Activated CD4-positive, alpha-beta T cell treated with anti-CD3 and anti-CD28 coated beads, Interleukin-2, amount 50 U/mL, for 48 hours (primary cell): ENCODE data around the gene COL6A3.
A peak's percentile ranks its signal among the peaks of the same experiment; 100 is the strongest.

Source experiments
- DNase-seq, 2 experiments: peaks; one replicate each; pipeline ENCODE4 v3.0.0-alpha.2; 2020

Gene COL6A3

DNA sequence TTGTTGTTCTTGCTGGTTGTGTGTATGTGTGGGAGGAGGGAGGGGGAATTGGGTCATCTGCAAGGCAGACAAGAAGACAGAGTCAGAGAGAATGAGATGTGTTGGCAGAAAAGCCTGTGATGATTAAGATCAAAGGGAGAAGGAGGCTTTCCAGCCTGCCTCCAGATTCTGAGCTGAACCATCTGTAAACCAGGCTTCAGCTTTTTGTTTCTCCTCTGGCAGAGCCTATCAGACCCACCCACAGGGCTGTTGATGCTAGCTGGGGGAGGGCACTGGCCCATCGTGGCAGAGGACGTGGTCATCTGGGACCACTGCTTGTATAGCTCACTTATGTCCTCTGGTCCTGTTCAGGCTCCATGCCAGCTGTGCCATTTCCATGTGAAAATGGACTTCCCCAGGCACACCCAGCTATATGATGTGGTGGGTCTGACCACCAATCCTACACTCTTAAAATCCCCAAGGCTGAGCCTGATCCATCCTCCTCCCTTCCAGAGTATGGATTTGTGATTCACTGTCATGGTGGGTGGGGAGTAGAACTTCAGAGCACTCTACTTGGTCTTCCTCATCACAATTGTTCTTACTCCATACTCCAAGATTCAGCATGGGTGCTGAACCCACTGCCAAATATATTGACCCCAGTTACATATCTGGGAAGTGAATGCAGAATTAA lies 27.8 kb upstream of the COL6A3 start:
- DNase-seq: peak; percentile 34 to 53

DNA sequence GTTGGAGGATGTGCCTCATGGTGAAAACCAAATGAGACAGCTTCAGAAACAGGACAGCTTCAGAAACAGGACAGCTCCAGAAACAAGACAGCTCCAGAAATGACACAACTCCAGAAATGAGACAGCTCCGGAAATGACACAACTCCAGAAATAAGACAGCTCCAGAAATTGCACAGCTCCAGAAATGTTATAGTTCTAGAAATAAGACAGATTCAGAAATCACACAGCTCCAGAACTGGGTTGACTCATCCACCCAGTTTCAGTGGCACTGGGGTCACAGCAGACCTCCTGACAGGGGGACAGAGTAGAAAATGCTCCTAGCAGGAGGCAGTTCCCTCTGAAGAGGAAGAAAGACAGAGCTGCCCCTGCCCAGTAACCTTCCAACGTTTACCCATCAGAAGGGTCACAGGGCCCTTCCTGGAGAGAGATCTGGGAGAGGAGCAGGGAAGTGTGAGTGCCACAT lies 26.9 kb upstream of the COL6A3 start:
- DNase-seq: peak; percentile 66 to 76

DNA sequence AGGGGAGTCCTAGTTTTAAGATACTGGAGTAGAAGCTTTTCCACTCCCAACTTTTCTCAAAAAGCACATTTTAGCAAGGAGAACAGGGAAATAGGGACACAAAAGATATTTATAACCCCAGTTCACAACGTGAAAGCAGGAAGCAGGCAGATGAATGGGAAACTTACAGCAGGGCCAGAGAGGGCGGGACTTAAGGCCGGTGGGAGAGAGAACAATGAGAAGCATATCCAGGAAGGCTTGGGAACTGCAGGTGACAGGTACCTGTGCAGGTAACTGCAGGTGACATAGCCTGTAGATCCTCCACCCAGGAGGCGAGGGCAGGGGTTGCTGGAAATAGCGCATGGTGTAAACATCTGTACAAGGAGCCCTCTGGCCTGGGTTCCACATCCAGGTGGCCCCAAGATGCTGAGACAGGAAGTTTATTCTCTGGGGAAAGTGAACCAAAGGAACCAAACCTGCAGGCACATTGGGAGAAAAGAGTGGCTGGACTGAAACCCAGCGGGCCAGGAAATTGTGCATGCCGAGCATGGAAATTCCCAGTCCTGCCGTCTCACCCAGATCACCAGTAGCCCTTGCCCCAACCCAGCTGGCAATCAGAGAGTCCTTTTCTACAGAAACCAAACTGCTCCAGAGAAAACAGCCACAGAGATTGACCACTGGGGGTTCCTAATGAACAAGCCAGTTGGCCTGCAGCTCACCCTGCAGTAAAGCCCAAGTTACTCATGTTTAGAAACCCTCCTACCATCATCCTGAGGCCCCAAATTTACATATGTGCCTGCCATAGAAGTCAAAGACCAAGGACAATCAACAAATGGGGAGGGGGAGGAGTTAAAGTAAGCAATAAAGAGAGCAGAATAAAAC lies 24.3 kb upstream of the COL6A3 start:
- DNase-seq: peak in 1 of 2 experiments; percentile 27

DNA sequence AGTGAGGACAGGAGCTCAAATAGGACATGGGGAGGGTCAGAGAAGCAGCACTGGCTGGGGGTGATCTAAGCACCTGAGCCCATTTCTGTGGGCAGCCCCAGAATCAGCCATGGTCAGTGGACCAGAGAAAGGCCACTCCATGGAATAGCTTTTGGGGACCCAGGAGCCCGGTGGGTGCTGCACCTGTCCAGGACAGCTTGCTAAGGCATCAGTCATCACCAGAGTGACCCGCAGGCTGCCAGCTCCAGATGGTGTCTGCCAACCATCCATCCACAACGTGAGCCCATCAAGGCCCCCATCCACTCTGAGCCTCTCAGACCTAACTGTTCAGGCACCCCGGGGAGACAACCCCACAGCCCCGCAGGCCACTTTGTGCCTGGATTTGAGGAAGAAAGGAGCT lies 23.6 kb upstream of the COL6A3 start:
- DNase-seq: no peak

DNA sequence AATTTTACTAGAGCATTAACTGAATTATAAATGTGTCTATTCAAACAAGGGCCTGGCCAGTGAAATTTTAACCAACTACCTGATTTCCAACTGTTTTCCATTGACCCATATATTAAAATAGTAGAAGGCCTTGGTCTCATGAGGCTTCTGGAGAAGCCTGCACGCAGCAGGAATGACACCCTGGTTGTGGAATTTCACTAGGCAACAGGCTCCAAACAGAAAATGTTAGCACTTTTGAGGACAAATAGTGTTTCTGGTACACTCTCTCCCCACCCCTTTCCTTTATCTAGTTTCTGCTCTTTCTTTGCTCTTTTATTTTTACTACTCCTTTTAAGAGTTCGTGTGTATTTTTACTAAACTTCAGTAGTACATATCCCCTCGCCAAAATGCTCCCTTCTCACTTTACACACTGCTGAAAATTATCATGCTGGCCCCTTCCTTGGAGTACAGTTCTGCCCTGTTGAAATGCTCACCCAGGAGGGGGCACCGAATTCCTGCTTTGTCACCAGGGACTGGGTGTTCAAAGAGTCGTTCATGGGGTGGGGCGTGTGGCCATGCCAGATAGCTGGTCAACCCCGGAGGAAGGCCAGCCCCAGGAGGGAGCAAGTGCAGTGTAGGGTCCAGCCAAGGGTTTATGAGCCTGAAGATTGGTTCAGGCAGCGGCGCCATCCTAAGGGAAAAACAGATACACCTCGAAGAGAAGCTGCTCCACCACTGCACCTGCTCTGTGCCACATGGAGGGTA lies 22.1 kb upstream of the COL6A3 start:
- no peak for DNase-seq

DNA sequence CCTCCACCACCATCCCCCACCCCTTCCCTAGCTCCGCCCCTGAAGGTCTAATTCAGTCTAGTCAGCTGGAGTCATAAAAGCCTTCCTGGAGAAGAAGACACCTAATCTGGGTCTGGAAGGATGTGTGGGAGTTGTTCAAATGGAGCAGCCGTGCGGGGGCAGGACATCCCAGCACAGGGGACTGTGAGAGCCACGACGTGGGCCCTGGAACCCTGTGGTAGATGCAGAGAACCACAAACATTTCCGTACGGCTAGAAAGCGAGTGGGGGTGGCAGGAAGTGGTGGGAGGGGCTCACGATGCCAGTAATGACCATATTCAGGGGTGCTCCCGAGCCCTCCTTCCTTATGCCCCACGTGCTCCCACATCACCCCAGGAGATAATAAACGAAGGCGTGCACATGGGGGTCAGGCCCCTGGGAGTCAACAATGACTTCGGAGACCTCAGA lies 20.9 kb upstream of the COL6A3 start:
- peak; percentile 84 to 89 for DNase-seq

DNA sequence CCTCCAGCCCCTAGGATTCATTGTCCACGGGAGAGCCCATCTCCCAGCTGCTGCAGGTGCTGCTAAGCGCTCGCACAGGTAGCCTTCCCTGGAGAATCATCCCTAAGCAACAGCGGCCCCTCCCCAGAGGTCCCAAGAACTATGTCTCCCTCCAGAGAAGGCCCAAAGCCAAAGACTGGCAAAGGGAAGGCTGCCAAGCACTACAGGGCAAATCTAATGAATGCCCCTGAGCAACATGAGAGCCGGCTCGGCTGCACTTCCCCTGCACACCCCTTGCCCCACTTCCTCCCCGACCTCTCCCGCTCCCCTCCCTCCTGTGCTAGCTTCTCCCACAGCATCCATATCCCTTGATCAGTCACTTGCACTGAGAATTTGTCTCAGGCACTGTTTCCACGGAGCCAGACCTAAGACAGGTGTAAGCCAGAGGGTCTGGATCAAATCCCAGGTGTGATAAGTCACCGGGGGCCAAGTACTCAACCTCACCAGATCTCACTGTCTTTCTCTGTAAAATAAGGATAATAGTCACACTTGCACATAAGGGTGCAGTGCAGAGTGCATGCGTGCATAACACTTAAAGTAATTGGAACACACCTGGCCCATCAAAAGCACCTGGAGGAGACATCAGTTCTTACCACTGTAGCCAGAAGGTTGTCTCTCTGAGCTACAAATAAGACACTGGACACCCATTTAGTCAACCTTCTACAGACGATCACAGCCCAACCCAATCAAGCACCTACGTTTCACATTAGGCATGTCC lies 20.1 kb upstream of the COL6A3 start:
- peak in 1 of 2 experiments; percentile 36 for DNase-seq

DNA sequence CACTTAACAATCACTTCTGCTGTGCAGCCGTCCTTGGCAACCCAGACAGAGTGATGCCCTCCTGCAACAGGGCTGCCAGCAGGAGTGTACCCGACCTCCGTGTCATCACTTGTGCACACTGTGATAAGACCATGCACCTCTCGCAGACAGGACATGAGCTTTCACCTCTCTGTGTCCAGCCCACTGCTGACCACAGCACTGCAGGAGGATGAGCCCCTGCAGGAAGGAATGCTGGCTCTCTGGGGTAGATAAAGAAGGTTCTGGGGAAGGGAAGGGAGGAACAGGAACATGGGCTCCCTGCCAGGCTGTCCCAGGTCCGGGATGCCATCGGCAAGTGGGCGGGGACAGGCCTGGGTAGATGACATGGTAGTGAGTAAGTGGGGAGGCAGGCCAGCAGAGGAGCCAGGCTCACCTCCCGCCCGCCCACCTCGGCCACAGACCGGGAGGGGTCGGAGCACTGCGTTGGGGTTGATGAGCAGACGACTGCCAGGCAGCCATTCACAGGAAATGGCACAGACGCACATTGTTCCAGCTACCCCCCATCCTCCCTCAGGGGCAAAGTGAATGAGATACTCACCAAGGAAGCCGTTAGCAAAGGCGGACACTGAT lies 18.6 kb upstream of the COL6A3 start:
- DNase-seq: peak; percentile 90 to 93

DNA sequence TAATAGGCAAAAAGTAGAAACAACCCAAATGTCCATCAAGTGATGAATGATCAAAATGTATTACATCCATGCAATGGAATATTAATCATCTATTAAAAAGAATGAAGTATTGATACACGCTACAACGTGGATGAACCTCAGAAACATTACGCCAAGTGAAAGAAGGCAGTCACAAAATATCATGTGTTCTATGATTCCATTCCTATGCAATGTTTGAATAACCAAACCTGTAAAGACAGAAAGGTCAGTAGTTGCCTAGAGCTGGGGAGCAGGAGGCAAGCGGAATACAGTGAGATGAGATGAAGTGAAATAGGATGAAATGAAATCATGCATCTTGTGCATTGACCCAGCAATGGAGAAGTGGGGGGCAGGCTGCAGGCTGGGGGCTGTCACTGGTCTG lies 17.9 kb upstream of the COL6A3 start:
- no peak for DNase-seq

DNA sequence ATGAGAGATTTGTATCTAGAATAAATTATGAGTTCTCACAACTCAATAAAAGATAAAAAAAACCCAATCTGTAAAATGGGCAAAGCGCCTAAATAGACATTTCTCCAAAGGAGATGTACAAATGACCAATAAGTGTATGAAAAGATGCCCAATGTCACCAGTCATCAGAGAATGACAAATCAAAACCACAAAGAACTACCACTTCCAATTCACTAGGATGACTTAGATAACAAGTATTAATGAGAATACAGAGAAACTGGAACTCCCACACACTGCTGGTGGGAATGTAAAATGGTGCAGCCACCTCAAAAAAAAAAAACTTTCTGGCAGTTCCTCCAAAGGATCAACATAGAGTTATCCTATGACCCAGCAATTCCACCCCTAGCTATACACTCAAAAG lies 17.4 kb upstream of the COL6A3 start:
- peak in 1 of 2 experiments; percentile 47 for DNase-seq

DNA sequence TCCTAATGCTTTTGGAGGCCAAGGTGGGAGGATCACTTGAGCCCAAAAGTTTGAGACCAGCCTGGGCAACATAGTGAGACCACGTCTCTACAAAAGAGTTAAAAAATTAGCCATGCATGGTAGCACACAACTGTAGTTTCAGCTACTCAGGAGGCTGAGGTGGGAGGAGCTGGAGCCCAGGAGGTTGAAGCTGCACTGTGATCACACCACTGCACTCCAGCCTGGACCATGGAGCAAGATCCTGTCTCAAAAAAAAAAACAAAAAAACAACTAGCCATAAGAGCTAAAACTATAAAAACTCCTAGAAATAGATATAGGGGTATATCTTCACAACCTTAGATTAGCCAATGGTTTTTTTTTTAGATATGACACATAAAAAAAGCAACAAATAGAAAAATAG lies 16.9 kb upstream of the COL6A3 start:
- DNase-seq: no peak

DNA sequence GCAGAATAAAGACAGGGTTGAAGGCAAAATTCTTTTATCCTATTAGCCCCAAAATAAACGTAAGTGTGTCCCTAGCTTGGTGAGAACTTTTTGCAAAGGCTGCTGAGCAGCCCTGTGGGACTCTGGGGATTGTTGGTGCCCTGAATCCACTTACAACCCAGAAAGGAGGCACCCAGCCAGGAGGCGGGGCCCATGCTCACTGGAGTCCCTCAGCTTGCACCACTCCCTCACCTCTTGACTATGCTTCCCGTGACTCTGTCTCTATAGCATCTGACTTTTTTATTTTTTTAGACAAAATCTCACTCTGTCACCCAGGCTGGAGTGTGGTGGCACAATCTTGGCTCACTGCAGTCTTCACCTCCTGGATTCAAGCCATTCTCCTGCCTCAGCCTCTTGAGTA lies 15.8 kb upstream of the COL6A3 start:
- DNase-seq: peak; percentile 35 to 43

DNA sequence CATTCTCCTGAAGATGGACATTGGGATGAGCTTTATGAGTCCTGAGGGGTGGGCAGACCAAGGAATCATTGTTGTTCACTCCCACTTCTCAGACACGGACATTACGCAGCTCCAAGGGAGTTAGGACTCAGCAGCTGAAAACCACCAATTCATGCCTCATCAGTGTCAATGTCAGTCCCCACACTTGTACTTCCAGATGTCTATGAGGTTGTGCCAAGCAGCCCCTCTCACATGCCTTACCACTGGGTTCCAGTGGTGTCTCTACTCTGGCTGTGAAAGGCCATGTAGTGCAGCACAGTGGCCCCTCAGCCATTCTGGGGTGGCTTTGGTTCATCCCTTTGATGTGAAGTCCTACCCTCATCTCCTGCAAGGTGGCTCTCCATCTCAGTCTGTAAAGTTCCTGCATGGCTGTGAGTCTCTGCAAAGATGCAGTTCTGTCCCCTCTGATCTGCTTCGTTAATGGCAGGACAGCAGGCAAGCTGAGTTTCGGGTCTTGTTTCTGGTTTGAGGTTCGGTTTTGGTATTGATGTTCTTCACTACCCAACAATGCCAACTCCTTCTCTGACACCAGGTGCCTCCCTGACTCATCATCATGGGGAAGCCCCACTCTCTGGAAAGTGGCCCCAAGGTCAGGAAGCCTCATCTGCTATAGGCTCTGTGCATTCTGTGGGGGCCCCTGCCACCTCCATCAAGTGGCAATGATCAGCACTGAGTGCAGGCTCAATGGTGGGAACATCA lies 14.0 kb upstream of the COL6A3 start:
- peak; percentile 81 to 88 for DNase-seq

DNA sequence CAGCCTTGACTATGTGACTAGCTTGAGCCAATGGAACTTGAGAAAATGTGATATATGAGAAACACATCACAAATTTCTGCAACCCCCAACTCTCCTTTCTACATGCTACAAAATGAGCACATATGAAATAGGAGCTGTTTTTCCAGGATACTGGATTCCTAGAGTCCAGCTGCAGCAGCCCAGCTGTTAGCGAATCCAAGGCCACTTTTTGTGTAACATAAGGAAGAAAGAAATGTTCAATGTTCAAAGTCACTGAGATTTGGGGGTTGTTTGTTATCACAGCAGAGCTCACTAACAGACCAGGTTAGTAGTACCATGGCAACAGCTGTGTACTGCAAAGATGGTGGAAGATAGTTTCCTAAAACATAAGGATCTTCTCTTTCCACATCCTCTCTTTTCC lies 12.6 kb upstream of the COL6A3 start:
- no peak for DNase-seq

DNA sequence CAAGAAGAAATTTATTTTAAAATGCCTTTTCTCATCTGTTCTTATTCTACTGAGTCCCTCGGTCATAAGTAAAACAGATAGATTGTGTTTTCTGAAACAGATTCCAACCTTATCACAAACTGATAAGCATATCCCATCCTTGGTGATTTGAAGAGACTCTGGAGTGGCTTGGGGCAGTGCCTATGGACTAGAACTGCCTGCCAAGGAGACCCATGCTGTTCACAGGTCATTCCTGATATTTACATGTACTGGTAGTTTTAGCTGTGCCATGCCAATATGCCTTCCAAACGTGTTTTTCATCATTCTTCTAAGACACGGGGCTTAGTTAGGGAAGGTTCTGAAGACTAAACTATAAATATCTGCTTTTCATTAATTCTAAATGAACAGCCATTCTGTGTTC lies 11.4 kb upstream of the COL6A3 start:
- no peak for DNase-seq

DNA sequence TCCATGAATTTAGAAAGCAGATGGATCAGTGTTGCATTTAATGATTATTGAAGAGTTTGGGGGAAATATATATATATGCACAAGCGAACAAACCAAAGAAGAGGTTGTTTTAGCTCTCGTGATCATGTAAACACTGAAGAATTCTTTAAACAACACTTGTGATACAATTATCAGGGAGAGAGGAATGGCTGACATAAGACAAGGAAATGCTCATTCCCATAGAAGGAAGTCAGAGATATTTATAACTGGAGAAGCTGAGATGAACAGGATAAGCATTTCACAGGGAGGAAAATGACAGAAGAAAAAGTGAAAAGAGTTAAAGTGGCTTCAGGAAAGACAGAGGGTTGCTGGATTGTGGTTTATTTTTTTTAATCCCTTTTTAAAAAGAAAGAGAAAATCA lies 10.6 kb upstream of the COL6A3 start:
- no peak for DNase-seq

DNA sequence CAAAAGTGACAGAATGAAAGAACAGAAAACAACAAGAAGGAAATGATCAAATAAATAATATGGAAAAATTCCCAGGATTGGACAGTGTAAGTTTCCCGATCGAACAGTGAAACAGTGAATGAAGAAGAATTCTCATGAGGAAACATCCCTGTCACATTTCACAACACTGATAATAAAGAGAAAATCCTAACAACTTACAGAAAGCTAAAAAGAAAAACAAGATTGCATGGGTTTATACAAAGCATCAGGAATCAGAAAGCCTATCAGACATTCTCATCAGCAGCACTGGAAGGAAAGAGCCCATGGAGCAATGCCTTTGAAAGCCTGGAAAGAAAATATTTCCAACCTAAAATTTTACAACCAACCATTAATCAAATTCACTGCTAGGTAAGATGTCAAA lies 9.9 kb upstream of the COL6A3 start:
- no peak for DNase-seq

DNA sequence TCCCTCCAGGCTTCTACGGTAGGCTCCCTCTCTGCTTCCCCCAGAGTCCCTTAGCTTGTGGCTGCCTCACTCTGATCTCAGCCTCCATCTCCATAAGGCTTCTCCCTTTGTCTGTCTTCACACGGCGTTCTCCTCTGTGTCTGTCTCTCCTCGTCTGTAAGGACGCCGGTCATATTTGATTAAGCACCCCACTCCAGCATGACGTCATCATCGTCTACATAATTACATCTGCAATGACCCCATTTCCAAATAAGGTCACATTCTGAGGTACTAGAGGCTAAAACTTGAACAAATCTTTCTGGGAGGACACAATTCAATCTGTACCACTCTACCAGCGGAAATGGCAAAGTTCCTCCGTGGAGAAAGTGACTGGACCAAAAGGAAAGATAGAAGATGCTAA lies 8.3 kb upstream of the COL6A3 start:
- no peak for DNase-seq

DNA sequence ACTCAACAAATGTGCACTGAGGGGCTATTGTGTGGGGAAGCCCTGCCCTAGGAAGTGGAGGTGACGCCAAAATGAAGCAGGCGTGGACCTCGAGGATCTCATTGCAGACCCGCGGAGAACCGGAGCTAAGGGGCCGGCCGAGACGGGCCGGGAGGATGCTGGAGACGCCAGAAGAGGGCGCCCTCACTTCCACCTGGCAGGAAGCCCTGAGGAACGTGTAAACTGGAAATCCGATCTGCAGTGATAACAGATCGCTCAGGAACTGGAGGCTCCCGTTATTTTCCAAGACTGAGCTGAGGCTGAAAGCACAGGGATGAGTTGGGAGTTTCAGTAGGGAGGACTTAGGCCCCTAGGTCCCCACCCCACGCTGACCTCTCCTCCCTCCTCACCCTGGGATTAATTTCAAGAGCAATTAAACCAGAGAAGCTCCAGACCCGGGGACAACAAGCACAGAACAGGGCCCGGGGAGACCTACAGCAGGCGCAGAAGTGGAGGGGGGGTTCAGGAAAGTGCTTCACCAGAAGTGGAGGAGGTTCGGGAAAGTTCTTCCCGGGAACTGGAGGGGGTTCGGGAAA lies 7.7 kb upstream of the COL6A3 start:
- peak; percentile 87 to 88 for DNase-seq

DNA sequence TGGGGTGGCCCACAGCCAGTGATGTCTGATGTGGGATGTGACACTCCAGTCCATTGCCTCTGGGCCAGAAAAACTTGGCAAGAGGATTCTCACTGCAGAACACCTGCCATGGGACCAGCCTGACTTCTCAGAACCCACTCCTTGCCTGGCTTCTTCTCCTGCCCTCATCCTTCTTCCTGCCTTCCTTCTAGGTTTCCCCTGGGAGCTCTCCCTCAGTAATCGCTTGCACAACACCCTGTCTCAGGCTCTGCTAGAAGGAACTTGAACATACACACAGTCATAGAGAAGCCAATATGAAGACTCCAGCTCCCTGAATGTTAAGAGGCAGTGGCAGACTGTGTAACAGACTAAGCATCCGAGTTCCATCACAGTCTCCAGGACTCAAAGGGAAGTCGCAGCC lies 4.3 kb upstream of the COL6A3 start:
- no peak for DNase-seq
